UCSD-AML1 (cell line): ENCODE measurements around the gene PLEK.
"Not testable (repeated sequence)": the region's sequence is repeated elsewhere in the genome, so short reads cannot be mapped to it uniquely, and the experiment has no call there.

Source experiments
- DNase-seq: peaks from one replicate; lab custom pipeline; 2025; ENCODE audit not compliant: unreplicated experiment; lab: John Stamatoyannopoulos, UW

PLEK gene

DNA sequence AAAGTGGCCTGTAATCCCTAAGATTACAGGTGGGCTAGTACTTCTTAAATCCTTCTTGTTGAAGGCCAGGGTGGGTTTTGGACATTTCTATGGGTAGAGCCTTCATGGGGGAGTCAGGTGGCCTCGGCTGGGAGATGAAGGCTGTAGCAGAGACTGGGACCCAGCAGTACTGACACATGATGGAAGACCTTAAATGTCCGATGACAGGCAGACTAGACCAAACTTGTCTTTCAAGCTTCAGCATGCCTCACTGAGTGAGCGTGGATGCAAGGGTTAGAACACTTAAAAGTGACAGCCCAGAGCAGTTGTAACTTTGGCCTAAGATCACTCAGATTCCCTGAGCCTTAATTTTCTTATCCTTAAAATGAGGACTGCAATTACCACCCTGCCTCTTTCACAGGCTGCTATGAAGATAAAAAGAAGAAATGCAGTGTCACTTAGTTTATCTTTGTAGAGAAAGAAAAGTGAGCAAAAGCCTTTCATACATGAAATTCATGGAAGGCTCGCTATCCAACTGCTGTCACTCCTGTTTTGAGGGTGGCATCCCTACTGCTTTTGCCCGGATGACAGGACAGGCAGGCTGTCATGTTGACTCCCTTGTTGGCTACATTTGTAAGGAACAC, 19.5 kb downstream of the PLEK start:
- no peak for DNase-seq

DNA sequence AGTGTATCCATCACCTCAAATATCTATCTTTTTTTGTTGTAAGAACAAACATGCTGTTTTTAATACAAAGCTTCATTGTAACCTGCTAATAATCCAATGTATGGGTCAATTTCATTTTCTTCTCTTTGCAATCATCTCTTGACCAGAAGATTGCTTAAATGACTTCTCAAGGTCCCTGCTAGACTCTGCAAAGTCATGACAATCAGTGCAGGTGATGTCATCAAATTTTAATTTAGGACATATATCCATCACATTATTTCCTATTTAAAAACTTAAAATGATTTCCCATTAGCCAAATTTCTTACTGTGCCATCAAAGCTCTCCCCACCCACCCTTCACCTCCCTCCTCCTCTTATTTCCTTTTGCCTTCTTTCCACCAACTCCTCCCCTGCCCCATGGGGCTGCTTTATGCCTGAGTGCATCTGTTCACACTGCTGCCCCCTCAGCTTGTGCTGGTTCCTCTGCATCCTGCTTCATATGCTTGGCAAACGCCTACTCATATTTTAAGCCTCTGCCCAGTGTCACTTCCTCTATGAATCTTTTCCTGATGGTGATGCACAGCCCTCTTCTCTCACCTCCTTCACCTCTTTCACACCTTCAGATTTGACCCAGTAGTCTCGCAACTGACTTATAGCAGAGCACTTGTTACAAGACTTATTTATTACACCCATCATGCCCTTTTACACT, 20.3 kb downstream of the PLEK start:
- peak; percentile 21 for DNase-seq

DNA sequence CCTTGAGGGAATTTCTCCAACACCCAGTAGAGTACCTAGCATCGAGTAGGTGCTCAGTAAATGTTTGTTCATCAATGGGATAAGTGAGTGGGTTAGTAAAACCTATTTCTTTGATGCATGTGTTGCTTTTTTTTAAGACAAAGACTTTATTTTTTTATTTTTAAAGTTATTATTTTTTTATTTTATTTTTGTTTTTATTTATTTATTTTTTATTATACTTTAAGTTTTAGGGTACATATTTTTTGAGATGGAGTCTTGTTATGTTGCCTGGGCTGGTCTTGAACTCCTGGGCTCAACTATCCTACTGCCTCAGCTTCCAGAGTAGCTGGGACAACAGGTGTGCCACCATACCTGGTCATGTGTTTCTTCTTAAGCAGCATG, 20.8 kb downstream of the PLEK start:
- DNase-seq: no peak

DNA sequence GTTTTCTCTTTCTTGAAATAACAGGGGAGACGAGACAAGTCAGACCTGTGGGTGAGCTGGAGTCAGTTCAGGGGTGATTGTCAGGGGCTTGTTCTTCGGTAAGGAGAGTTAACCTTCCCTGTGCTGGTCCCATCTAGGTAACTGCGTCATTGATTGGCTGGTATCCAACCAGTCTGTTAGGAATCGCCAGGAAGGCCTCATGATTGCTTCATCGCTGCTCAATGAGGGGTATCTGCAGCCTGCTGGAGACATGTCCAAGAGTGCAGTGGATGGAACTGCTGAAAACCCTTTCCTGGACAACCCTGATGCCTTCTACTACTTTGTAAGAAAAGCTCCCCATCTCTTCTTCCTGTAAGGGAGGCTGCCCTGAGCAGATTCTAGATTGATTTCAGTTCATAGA, 21.3 kb downstream of the PLEK start:
- DNase-seq: no peak

DNA sequence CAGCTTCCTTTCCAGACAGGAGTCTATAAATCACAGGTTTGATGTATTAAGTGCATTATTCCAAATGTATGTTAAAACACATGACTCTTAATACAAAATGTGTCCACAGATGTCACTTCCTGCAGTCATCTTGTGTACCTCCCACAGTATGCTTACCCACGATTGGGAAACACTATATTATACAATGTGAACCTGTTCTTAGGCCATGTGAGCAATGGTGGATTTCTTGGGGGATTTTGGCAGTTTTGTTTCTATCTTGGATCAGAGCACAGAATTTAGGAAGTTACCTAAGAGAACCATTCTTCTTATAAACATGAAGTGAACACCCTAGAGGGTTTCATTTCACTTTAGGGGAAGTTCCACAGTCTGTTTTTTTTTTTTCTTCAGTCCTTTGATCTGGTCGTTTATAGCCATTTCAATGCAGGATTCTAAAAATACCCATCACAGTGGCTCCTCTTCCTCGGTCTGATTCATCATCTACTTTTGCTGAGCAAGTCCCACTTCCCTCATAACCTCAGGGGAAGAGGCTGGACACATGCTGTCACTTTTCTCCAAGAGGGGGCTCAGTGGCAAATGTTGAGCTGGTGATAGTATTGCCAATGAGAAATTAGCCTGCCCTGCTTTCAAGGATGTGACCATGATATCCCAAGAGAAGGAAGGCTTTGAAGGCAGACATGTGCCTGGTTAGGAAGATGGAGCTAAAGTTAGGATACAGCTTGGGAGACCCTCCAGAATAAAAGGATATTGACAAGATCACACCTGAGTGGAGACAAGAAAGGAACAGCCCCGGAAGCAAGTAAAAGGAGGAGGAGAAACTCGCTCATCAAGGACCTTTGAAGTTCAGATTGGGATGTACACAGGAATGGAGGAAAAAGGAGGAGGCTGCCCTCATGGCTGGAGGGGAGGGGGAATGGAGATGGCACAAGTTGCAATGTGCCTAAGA, 22.6 kb downstream of the PLEK start:
- no peak for DNase-seq

DNA sequence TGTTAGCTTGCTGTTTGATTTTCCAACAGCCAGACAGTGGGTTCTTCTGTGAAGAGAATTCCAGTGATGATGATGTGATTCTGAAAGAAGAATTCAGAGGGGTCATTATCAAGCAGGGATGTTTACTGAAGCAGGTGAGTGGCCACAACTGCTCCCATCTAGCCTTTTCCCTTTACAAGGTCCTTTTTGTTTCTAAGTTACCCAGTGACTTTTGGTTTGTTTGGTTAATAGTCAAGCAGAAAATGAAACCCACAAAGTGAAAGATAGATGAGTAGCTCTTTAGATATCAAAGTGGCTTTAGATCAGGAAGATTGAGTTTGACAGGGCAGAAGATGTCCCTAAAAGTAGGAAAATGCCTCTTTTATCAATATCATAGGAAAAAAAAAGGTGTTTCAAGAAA, 23.3 kb downstream of the PLEK start:
- DNase-seq: no peak

DNA sequence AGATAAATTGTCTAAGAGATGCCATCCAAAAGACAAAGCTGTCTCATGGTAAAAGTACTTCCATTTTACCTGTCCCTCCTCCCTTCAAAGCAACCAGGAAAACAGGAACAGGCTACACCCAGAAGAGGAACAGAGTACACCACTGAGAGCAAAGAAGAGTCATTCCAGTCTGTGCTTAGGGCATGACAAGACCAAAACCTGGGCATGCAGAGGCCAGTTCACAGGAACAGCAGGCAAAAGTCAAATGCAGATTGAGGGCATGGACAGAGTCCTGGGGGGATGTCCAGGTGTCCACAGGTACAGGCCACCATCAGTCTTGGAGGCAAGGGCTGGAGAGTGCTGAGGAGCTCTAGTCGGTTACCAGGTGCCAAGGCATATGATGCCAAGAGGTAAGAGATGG, 23.7 kb downstream of the PLEK start:
- DNase-seq: no peak

DNA sequence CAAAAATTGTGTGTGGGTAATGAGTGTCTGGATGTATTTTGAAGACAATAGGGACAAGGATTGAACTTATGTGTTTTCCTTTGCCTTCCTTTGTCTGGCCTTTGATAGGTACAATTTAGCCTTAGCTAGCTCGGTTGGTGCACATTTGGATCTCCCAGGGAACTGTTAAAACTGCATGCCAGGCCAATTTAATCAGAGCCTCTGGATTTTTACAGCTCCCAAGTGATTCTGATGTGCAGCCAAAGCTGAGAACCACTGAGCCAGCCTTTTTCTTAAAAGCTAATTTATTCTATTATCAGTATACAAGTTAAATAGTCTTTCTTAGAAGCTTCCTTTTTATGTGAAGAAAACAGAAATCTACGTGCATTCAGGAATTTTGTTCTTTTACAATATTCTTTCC, 25.0 kb downstream of the PLEK start:
- no peak for DNase-seq

DNA sequence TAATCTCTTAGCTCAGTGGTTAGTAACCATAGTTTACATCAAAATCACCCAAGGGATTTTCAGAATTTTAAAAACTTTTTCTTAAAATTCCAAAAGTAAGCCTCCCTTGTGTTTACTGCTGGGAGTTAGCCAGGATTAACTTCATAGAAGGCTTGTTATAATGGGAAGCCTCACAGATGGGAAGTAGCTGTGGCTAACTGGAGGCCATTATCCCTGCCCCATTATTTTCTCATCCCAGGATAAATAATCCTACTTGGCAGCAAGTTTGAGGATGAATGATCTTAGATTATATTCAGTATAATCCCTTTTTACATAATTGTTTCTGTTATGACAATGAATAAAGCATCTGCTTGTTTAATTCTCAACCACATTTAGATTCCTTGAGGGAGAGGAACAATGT, 25.5 kb downstream of the PLEK start:
- no peak for DNase-seq

DNA sequence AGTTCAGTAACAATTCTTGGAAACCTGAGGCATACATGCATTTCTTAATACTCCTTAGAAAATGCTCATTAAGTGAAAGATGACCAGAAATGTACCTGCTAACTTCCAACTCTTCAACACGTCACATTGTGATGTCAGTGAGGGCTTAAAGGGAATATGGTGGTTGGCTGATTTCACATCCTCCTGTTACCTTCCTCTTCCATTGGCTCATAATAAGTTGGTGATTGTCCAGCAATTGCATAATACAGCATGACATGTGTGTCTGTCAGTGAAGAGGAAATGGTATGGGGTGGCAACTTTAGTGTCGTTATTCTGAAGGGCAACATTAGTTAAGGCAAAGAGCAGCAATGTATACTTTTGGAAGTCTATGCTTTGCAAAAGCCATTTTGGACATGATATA, 26.0 kb downstream of the PLEK start:
- no peak for DNase-seq

DNA sequence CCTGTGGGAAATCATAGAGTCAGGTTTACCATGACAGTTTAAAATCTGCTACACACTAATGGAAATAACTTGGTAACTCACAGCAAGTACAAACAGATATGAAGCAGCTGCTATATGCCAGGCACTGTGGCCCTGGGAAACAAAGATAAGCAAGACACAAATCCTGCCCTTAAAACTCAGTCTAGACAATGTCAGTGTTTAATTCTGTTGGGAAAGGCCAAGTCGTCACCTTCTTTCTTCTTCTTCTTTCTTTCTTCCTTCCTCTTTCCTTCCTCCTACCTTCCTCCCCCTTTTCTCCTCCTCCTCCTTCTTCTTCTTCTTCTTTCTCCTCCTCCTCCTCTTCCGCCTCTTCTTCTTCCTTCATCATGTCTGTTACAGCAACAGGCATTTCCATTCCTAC, 26.8 kb downstream of the PLEK start:
- DNase-seq: no peak

DNA sequence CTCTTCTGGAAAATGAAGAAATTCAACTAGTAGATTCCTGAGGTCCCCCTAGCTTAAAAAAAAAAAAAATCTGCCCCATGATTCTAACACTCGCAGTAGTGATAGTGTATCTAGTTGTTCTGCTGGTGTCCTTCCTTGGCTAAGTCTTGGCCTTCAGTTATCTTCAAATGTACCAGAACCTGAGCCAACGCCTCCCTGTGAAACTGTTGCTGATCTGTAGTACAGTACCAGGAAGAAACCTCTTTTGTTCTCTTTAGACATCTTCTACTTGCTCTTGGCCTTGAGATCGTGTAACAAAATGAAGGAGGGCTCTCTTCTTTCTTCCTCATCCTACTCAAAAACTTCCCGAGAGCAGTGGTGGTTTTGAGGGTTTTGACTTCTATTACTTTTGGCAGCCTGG, 31.0 kb downstream of the PLEK start:
- DNase-seq: no peak

DNA sequence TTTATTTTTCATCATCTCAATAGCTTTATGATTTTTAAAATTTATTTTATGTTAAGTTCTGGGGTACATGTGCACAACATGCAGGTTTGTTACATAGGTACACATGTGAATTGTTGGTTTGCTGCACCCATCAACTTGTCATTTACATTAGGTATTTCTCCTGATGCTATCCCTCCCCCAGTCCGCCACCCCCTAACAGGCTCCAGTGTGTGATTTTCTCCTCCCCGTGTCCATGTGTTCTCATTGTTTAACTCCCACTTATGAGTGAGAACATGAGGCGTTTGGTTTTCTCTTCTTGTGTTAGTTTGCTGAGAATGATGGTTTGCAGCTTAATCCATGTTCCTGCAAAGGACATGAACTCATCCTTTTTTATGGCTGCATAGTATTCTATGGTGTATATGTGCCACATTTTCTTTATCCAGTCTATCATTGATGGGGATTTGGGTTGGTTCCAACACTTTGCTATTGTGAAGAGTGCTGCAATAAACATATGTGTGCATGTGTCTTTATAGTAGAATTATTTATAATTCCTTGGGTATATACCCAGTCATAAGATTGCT, 32.7 kb downstream of the PLEK start:
- not testable (repeated sequence) for DNase-seq

DNA sequence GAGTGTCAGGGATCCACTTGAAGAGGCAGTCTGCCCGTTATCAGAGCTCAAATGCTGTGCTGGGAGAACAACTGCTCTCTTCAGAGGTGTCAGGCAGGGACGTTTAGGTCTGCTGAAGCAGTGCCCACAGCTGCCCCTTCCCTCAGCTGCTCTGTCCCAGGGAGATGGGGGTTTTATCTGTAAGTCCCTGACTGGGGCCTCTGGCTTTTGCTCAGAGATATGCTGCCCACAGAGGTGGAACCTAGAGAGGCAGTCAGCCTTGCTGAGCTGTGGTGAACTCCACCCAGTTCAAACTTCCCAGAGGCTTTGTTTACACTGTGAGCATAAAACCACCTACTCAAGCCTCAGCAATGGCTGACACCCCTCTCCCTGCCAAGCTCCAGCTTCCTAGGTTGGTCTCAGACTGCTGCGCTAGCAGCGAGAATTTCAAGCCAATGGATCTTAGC, 38.1 kb downstream of the PLEK start:
- peak; percentile 39 for DNase-seq

DNA sequence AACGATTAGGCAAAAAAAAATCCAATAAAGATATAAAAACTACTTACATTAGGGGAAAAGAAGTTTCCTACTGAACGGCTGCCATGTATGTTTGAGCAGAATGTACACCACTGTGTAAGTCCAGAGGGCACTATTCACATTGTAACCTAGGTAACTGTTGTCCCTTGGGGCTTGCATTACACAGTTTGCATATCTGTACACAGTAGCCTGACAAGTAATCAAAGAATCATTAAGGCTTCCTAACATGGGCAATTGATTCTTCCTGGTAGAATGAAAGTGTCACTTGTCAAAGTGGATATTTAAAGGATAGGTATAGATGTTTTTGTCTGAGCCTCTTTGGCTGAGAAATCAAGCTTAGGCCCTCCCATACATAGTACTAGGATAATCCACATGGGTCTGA, 39.1 kb downstream of the PLEK start:
- no peak for DNase-seq

DNA sequence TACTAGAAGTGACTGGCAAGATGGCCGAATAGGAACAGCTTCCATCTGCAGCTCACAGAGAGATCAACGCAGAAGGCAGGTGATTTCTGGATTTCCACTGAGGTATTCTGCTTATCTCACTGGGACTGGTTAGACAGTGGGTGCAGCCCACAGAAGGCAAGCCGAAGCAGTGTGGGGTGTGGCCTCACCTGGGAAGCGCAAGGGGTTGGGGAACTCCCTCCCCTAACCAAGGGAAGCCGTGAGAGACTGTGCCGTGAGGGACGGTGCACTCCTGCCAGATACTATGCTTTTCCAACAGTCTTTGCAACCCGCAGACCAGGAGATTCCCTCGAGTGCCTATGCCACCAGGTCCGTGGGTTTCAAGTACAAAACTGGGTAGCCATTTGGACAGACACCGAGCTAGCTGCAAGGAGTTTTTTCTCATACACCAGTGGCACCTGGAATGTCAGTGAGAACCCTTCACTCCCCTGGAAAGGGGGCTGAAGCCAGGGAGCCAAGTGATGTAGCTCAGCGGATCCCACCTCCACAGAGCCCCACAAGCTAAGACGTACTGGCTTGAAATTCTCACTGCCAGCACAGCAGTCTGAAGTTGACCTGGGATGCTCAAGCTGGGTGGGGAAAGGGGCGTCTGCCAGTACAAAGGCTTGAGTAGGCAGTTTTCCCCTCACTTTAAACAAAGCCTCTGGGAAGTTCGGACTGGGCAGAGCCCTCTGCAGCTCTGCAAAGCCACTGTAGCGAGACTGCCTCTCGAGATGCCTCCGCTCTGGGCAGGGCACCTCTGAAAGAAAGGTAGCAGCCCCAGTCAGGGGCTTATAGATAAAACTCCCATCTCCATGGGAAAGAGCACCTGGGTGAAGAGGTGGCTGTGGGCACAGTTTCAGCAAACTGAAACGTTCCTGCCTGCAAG, 40.1 kb downstream of the PLEK start:
- DNase-seq: no peak

DNA sequence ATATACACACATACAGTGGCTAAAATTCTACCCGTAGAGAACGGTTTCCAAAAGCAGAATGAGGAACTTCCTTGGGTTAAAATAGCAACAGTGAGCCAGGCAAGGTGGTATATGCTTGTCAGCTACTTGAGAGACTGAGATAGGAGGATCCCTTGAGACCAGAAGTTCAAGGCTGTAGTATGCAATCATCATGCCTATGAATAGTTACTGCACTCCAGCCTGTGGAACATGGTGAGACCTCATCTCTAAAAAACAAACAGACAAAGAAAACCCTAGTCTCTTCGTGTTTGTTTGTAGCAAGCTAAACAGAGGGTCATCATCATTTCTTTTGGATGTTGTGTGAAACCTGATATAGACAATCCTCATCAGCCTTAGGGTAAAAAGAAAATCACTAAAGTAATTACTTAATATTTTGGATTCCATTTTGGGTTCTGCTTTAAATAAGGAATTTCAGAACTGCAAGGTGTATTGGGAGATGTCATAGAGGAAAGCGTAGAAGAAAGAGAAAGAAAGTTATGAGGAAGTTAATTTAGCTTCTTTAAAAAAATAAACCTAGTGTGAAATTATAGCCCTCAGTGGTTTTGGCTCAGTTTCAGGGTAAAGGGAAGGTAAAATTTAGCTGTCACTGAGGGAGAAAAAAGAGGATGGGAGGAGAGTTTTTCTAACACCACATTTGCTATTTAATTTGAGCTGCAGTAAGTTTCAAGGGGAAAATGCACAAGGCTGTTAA, 46.5 kb downstream of the PLEK start:
- no peak for DNase-seq

DNA sequence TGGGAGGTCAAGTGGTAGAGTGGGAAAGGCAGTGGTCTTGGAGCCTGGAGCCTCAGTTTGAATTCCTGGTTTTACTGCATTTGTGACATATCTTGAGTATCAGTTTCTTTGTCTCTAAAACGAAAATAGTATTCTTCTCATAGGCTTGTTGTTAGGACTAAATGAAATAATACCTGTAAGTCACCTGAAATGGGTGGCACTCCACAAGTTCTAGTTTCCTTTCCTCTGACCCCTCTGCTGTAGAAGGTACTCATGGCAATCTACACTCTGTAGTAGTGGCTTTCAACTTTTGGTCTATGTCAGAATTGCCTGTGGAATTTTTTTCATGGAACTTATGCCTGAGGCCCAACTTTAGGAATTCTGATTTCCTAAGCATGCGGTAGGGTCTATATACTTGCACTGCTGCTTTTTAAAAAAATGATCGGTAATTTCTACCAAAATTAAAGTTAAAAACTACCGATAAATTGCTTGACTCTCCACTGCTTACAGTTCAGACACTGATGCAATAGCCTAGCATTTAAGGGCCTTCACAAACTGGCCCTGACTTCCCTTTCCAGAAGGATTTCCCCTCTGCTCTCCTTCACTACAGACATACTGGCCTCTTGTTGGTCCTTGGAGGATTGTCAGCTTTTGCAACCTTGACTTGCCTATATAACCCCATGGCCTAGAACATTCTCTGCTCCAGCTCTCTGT, 47.2 kb downstream of the PLEK start:
- DNase-seq: no peak

DNA sequence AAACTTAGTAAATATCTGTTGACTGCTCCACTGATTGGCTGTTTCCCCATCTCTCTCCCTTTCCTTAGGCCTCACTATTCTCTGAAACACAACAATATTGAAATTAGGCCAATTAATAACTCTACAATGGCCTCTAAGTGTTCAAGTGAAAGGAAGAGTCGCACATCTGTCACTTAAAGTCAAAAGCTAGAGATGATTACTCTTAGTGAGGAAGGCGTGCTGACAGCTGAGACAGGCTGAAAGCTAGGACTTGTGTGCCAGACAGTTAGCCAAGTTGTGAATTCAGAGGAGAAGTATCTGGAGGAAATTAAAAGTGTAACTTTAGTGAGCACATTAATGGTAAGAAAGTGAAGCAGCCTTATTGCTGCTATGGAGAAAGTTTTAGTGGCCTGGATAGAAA, 48.4 kb downstream of the PLEK start:
- DNase-seq: no peak
